Measurements from ENCODE around the gene BAD.

GRCh38 chr11:64321026-64321425, 36.6 kb upstream of the BAD start:
- no peak for TF ChIP-seq SP1 (IDR thresholded peaks at IDR 0.05)
- no peak for TF ChIP-seq CTBP1 (IDR thresholded peaks at IDR 0.05; ENCODE audit: borderline replicate concordance)
- no peak for TF ChIP-seq ARNT (IDR thresholded peaks at IDR 0.05)
- TF ChIP-seq PKNOX1 (IDR thresholded peaks at IDR 0.05) = no peak
- TF ChIP-seq TARDBP (IDR thresholded peaks at IDR 0.05) = no peak
- no peak for TF ChIP-seq SUZ12 (IDR thresholded peaks at IDR 0.05)
- no peak for TF ChIP-seq LEF1 (IDR thresholded peaks at IDR 0.05; ENCODE audit: borderline replicate concordance)
- TF ChIP-seq L3MBTL2 (conservative IDR thresholded peaks at IDR 0.05) = no peak
- no peak for TF ChIP-seq ELF4 (IDR thresholded peaks at IDR 0.05)
- TF ChIP-seq ZNF384 (IDR thresholded peaks at IDR 0.05) = no peak
- TF ChIP-seq FOXA1 (IDR thresholded peaks at IDR 0.05) = no peak
- TF ChIP-seq BHLHE40 (IDR thresholded peaks at IDR 0.05; ENCODE audit: borderline replicate concordance) = no peak
- TF ChIP-seq FOXM1 (IDR thresholded peaks at IDR 0.05; ENCODE audit: borderline replicate concordance) = no peak
